Lower lobe of right lung (tissue), 2 donors: ENCODE measurements around the gene SEMG2. TPM values are rescaled to one million over a fixed set of nuclear protein-coding genes. Genes with fewer than 3 reads are reported as not detected.

Experiments
- ATAC-seq, 2 donors: fragments of 200-7000 bp; cut with Tn5 transposase; one replicate each; pipeline ENCODE4 v1.9.1; 2020 to 2022; ENCODE audit warnings: mild to moderate bottlenecking in 2 of 2, moderate library complexity in 2 of 2
- DNase-seq: peaks from one replicate; pipeline ENCODE4 v3.0.0-alpha.2; 2020
- H3K27ac ChIP-seq: fragments of 200-600 bp; one replicate; pipeline ENCODE4 v1.8.0; 2022
- H3K27me3 ChIP-seq: fragments of 200-600 bp; one replicate; pipeline ENCODE4 v1.8.0; 2022; ENCODE audit warnings: low read depth
- H3K36me3 ChIP-seq: fragments of 200-600 bp; one replicate; pipeline ENCODE4 v1.8.0; 2022; ENCODE audit warnings: mild to moderate bottlenecking
- H3K4me1 ChIP-seq: fragments of 200-600 bp; one replicate; pipeline ENCODE4 v1.8.0; 2022
- H3K4me3 ChIP-seq: fragments of 200-600 bp; one replicate; pipeline ENCODE4 v1.8.0; 2022; ENCODE audit warnings: mild to moderate bottlenecking
- H3K9me3 ChIP-seq: fragments of 200-600 bp; one replicate; pipeline ENCODE4 v1.8.0; 2022
- intact Hi-C: fragments of 100-400 bp; cut with DNase I; formaldehyde crosslinking; loops from one replicate; pipeline ENCODE4 v1.11.0; 2022
- total RNA-seq: library from RNA; stranded (reverse); fragmentation: NEBNext Ultra II Directional; extraction: Animal tissue kit (Norgen Biotek cat#: 25700); gene quantifications from one replicate; pipeline ENCODE4 v1.2.1, GENCODE V29; 2021
- TF ChIP-seq, protein P1 (sequence below): fragments of 200-600 bp; IDR thresholded peaks from one replicate; pipeline ENCODE4 v1.8.0; 2022; ENCODE audit warnings: antibody characterized with exemption, mild to moderate bottlenecking
- donor health status: DM: no; HTN: yes; CAD: no; lungs with severe emphysema.

Gene SEMG2
- total RNA-seq, 1 donor from 2014 or later, result not detected

DNA sequence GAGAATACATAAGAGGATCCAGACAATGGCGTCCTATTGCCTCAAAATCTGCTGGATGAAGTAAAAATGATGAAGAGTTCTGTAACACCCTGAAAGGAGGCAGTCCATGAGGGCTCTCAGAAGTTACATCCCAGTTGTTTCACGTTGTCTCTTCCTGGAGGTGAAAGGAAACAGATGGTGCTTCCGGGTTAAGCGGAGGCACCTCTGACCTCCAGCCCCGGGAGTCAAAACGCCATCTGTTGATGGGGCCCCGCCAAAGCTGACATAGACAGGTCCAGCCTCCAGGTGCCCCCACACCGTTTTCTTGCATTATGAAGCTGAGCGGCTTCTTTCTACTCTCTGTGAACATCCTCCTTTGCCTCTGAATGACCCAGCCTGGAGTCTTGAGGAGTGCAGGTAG, 9.5 kb downstream of the SEMG2 start:
- Histone ChIP-seq H3K9me3 (peaks cover 9% of the 10 kb centered on the region), H3K27me3 (peaks cover 3% of the 10 kb centered on the region), H3K4me1 (no peaks in the 10 kb centered on the region), H3K27ac (no peak overlapping the region), H3K4me3 (no peak overlapping the region), H3K36me3 (no peaks in the 10 kb centered on the region)
- TF ChIP-seq, protein P1, sequence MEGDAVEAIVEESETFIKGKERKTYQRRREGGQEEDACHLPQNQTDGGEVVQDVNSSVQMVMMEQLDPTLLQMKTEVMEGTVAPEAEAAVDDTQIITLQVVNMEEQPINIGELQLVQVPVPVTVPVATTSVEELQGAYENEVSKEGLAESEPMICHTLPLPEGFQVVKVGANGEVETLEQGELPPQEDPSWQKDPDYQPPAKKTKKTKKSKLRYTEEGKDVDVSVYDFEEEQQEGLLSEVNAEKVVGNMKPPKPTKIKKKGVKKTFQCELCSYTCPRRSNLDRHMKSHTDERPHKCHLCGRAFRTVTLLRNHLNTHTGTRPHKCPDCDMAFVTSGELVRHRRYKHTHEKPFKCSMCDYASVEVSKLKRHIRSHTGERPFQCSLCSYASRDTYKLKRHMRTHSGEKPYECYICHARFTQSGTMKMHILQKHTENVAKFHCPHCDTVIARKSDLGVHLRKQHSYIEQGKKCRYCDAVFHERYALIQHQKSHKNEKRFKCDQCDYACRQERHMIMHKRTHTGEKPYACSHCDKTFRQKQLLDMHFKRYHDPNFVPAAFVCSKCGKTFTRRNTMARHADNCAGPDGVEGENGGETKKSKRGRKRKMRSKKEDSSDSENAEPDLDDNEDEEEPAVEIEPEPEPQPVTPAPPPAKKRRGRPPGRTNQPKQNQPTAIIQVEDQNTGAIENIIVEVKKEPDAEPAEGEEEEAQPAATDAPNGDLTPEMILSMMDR, result no peak
- ATAC-seq, result no peak
- intact Hi-C loops, result no loop called here
- no peak for DNase-seq

DNA sequence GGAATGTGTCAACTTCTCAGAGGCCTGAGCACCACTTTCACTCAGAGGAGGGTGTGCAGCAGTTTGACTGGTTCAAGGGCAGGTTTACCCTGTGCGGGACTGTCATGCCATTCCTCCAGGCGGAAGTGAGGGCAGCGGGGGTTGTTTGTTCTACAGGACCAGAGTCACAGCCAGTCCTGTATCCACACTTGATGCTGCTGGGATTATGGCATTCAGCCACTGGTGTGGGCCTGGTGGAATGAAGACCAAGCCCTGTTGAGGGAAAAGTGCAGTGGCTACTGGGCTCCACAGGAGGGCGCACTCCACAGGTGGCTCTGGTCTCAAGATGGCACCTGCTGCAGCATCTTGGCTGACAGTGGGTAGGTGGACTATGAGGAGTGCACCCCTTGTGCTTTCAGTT, 14.8 kb downstream of the SEMG2 start:
- H3K27me3 ChIP-seq, result peaks cover 8% of the 10 kb centered on the region
- peak; percentile 78 for DNase-seq
- TF ChIP-seq, protein P1, result peak; percentile 49

DNA sequence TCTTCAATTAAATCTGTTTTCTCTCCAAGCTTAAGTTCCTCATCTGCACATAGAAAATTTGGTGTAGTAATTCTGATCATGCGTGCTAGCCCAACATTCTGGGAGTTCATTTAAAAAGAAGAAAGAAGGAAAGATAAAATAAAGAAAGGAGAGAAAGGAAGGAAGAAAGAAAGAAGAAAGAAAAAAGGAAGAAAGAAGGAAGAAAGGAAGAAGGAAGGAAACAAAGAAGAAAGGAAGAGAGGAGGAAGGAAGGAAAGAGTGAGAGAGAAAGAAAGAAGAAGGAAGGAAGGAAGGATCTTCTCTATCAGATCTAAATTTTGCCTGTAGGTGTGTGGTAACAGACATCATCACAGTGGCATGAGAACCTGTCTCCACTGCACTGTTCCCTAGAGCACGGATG, 17.0 kb downstream of the SEMG2 start:
- H3K4me3 ChIP-seq, result no peak overlapping the region
- DNase-seq (no peak), ATAC-seq (no peak)
- peaks cover 8% of the 10 kb centered on the region for H3K27me3 ChIP-seq
- H3K9me3 ChIP-seq, result peaks cover 9% of the 10 kb centered on the region
- intact Hi-C loops, result no loop called here
- H3K27ac ChIP-seq, result no peak overlapping the region
- H3K36me3 ChIP-seq, result no peaks in the 10 kb centered on the region
- H3K4me1 ChIP-seq, result peaks cover 1% of the 10 kb centered on the region
- TF ChIP-seq, protein P1, result no peak

More for the DNA sequence above, 14.8 kb downstream of the SEMG2 start:
- H3K27ac ChIP-seq, result no peak overlapping the region
- no peaks in the 10 kb centered on the region for H3K4me1 ChIP-seq
- intact Hi-C loops, result no loop called here
- H3K36me3 ChIP-seq, result no peaks in the 10 kb centered on the region
- H3K4me3 ChIP-seq, result no peak overlapping the region
- ATAC-seq, result peak; percentile 85 to 94
- peaks cover 9% of the 10 kb centered on the region for H3K9me3 ChIP-seq

DNA sequence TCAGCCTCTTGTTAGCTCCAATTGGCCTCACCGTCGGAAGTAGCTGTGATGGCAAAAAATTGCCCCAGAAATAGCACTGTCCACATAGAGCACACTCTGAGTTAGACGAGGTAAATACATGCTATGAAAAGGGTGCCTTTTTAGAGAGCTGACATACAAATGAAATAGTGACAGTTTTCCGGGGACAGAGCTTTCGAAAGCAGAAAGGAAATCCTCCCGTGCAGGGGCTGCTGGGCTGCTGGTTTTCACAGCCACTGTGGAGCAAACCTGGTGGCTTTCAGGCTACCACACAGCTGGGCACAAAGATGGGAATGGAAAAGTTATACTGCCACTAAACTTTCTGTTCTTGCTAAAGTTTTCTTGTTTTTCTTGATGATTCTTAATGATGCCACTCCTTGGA, 24.9 kb downstream of the SEMG2 start:
- Histone ChIP-seq H3K9me3 (no peaks in the 10 kb centered on the region), H3K4me3 (no peak overlapping the region), H3K27ac (no peak overlapping the region), H3K4me1 (peaks cover 22% of the 10 kb centered on the region), H3K27me3 (peaks cover 6% of the 10 kb centered on the region), H3K36me3 (no peaks in the 10 kb centered on the region)
- intact Hi-C loops, result no loop called here
- DNase-seq (no peak), ATAC-seq (no peak)
- TF ChIP-seq, protein P1, result no peak

DNA sequence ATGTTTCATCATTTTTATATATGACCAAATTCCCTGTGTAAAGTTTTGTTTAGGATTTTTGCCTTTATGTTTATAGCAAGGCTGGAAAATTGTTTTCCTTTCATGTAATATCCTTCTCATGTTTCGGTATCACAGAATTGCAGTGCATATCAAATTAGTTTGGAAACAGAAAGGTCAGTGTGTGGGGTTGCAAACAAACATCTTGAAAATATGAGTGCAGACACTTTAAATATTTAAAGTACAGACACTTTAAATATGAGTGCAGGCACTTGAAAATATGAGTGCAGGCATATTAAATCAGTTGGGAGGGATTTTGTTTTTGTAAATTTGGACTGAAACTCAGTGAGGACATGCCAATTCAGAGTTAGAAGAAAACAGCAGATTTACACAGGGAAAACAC, 26.7 kb downstream of the SEMG2 start:
- Histone ChIP-seq H3K4me3 (no peak overlapping the region), H3K36me3 (no peaks in the 10 kb centered on the region), H3K27ac (no peak overlapping the region), H3K9me3 (no peaks in the 10 kb centered on the region), H3K4me1 (peaks cover 22% of the 10 kb centered on the region), H3K27me3 (peaks cover 6% of the 10 kb centered on the region)
- ATAC-seq (peak; percentile 66 to 85), DNase-seq (no peak)
- TF ChIP-seq, protein P1, result no peak
- intact Hi-C loops, result no loop called here

DNA sequence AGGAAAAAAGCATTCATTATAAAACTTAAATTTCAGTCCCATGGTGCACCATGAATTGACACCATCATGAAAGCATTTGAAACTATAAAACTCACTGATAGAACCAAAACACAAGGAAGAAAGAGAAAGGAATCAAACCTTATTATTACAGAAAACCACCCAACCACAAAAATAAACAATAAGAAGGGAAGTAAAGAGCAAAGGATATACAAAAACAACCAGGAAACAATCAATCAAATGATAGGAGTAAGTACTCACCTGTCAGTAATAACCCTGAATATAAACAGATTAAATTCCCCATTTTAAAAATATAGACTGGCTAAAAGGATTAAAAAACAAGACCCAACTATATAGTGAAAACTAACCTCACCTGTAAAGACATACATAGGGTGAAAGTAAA, 27.4 kb downstream of the SEMG2 start:
- no peak overlapping the region for H3K4me3 ChIP-seq
- intact Hi-C loops, result no loop called here
- H3K4me1 ChIP-seq, result peaks cover 19% of the 10 kb centered on the region
- TF ChIP-seq, protein P1, result no peak
- H3K27me3 ChIP-seq, result peaks cover 6% of the 10 kb centered on the region
- H3K27ac ChIP-seq, result no peak overlapping the region
- ATAC-seq, result no peak
- H3K36me3 ChIP-seq, result no peaks in the 10 kb centered on the region
- no peaks in the 10 kb centered on the region for H3K9me3 ChIP-seq
- no peak for DNase-seq
